Right atrium auricular region (tissue), 2 donors: Measurements from ENCODE around the gene TIMM8B. TPM values are rescaled to one million over a fixed set of nuclear protein-coding genes. Genes with fewer than 3 reads are reported as not detected.

Experiments
- DNase-seq: peaks from one replicate; pipeline ENCODE4 v3.0.0-alpha.2; 2019; ENCODE audit warnings: low spot score
- H3K27ac ChIP-seq, 2 donors: fragments of 200-600 bp; sonication (generic); 1 replicate in 1 of 2; 2 replicates in 1 of 2; pipeline ENCODE4 v1.5.1; 2016 to 2019
- H3K27me3 ChIP-seq, 2 donors: fragments of 200-600 bp; sonication (generic); one replicate each; pipeline versions ENCODE4 v1.5.1 to v1.6.0; 2017 to 2019
- H3K36me3 ChIP-seq: fragments of 200-600 bp; sonication (generic); one replicate; pipeline ENCODE4 v1.5.1; 2016
- H3K4me1 ChIP-seq, 2 donors: fragments of 200-600 bp; sonication (generic); one replicate each; pipeline versions ENCODE4 v1.5.1 to v1.6.0; 2017 to 2019
- H3K4me3 ChIP-seq, 2 donors: fragments of 200-600 bp; sonication (generic); 1 replicate in 1 of 2; 2 replicates in 1 of 2; pipeline ENCODE4 v1.5.1; 2017 to 2019; ENCODE audit warnings: mild to moderate bottlenecking in 1 of 2, moderate library complexity in 1 of 2
- H3K9me3 ChIP-seq, 2 donors: fragments of 200-600 bp; sonication (generic); one replicate each; pipeline ENCODE4 v1.5.1; 2019
- total RNA-seq, 2 donors: library from RNA; depleted of rRNA; stranded (reverse); fragments of >200 nt; gene quantifications; one replicate each; pipeline ENCODE4 v1.1.0, GENCODE V29; 2016
- TF ChIP-seq, protein P1 (sequence below), 2 donors: fragments of 200-600 bp; sonication (generic); IDR thresholded peaks; one replicate each; pipeline ENCODE4 v1.5.1; 2019; ENCODE audit warnings: antibody characterized with exemption in 2 of 2

The TIMM8B gene
- total RNA-seq = 10 to 100 TPM; 54.3 to 61.4 TPM

GRCh38 chr11:112086422-112087191 lies at the start of gene TIMM8B, which contains the start of gene SDHD:
TIMM8B (minus strand) TSS chr11:112086756; CDS start chr11:112086723, 33 bp downstream.
SDHD (plus strand) TSS chr11:112086873; CDS start chr11:112086908, 35 bp downstream.
- H3K4me3 ChIP-seq = peak within 1 kb of the TSS; percentile 87 to 90
- peaks cover 76% of the 10 kb centered on the region for H3K36me3 ChIP-seq
- H3K4me1 ChIP-seq = peaks cover 0 to 35% of the 10 kb centered on the region in 2 donors
- H3K9me3 ChIP-seq = no peaks in the 10 kb centered on the region
- H3K27ac ChIP-seq = peak within 1 kb of the TSS; percentile 74 to 84
- no peaks in the 10 kb centered on the region for H3K27me3 ChIP-seq
- TF ChIP-seq, protein P1, sequence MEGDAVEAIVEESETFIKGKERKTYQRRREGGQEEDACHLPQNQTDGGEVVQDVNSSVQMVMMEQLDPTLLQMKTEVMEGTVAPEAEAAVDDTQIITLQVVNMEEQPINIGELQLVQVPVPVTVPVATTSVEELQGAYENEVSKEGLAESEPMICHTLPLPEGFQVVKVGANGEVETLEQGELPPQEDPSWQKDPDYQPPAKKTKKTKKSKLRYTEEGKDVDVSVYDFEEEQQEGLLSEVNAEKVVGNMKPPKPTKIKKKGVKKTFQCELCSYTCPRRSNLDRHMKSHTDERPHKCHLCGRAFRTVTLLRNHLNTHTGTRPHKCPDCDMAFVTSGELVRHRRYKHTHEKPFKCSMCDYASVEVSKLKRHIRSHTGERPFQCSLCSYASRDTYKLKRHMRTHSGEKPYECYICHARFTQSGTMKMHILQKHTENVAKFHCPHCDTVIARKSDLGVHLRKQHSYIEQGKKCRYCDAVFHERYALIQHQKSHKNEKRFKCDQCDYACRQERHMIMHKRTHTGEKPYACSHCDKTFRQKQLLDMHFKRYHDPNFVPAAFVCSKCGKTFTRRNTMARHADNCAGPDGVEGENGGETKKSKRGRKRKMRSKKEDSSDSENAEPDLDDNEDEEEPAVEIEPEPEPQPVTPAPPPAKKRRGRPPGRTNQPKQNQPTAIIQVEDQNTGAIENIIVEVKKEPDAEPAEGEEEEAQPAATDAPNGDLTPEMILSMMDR (IDR thresholded peaks at IDR 0.05) = peak in 1 of 2 donors; percentile 47
- peak; percentile 97 for DNase-seq

DNA sequence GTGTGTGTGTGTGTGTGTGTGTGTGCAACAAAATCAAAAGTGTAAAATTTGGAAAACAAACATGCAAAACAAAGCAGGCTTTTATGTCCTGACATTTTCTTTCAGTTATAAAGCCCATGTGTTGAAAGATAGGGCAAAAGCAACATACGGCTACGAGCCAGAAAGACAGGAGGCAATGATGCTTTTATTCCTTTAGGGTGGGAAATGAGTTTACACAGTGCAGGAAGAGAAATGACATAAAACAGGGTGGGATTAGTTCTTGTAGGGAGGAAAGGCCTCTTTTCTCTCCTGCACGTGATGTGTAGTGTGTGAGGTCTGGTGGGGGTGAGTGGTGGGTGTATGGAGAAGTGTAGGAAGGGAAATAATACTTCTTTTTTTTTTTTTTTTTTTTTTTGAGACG lies 47.9 kb upstream of the TIMM8B start:
- H3K36me3 ChIP-seq = no peaks in the 10 kb centered on the region
- no peaks in the 10 kb centered on the region for H3K4me1 ChIP-seq
- TF ChIP-seq, protein P1 (IDR thresholded peaks at IDR 0.05) = no peak
- DNase-seq = no peak
- no peak overlapping the region for H3K27ac ChIP-seq
- no peaks in the 10 kb centered on the region for H3K27me3 ChIP-seq
- no peak overlapping the region for H3K4me3 ChIP-seq
- H3K9me3 ChIP-seq = no peaks in the 10 kb centered on the region

DNA sequence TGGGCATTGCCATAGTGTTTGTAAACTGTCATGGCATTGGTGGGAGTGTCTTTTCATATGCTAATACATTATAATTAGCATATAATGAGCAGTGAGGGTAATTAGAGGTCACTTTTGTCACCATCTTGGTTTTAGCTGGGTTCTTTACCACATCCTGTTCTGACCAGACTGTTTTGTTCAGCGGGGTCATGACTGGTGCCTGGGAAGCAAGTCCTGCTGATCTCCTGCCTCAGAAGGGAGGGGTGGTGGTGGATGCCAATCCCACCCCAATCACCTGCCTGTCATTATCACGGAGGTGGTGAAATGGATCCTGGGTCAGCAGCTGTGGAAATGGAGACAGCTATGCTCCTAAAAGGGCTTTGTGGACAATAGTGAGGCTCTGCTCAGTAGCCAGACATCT lies 46.2 kb upstream of the TIMM8B start:
- TF ChIP-seq, protein P1 (IDR thresholded peaks at IDR 0.05) = no peak
- H3K4me1 ChIP-seq = no peaks in the 10 kb centered on the region

DNA sequence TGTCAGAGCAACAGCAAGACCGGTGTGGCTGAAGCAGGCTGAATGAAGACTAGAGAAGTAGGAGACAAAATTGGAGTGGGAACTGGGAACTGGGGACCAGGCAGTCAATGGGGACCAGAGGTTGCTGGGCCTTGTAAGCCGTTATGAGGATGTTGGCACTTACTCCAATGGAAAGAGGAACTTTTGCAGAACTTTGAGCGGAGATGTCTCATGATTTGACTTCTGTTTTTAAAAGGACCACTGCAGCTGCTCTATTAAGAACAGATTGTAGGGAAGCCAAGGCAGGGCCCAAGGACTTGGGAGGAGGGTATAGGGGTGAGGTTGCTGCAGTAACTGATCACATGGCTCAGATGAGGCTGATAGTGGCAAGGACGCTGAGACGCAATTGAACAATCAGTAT lies 43.1 kb upstream of the TIMM8B start:
- H3K27ac ChIP-seq = no peak overlapping the region
- DNase-seq = no peak
- TF ChIP-seq, protein P1 (IDR thresholded peaks at IDR 0.05) = no peak
- no peak overlapping the region for H3K4me3 ChIP-seq
- H3K9me3 ChIP-seq = no peaks in the 10 kb centered on the region
- no peaks in the 10 kb centered on the region for H3K4me1 ChIP-seq
- H3K27me3 ChIP-seq = no peaks in the 10 kb centered on the region
- no peaks in the 10 kb centered on the region for H3K36me3 ChIP-seq

More for the DNA sequence above, 46.2 kb upstream of the TIMM8B start:
- Histone ChIP-seq H3K36me3 (no peaks in the 10 kb centered on the region), H3K9me3 (no peaks in the 10 kb centered on the region), H3K4me3 (no peak overlapping the region), H3K27ac (no peak overlapping the region), H3K27me3 (no peaks in the 10 kb centered on the region)
- no peak for DNase-seq

GRCh38 chr11:112128483-112129121 lies 42.0 kb upstream of the TIMM8B start:
- TF ChIP-seq, protein P1 (IDR thresholded peaks at IDR 0.05) = no peak
- Histone ChIP-seq H3K27me3 (no peaks in the 10 kb centered on the region), H3K27ac (no peak overlapping the region), H3K36me3 (no peaks in the 10 kb centered on the region), H3K4me3 (no peak overlapping the region), H3K9me3 (no peaks in the 10 kb centered on the region), H3K4me1 (no peaks in the 10 kb centered on the region)
- DNase-seq = no peak
